Left renal pelvis (tissue), 4 donors: ENCODE results near the gene PPTC7. TPM values are rescaled to one million over a fixed set of nuclear protein-coding genes. Genes with fewer than 3 reads are reported as not detected.
"Not testable (repeated sequence)": the region's sequence is repeated elsewhere in the genome, so short reads cannot be mapped to it uniquely, and the experiment has no call there.

Source experiments
- DNase-seq, 4 donors: peaks; one replicate each; pipeline ENCODE4 v3.0.0-alpha.2; 2013; ENCODE audit warnings: low read depth in 4 of 4, low spot score in 3 of 4
- polyA plus RNA-seq, 4 donors: library from polyadenylated mRNA; unstranded; fragments of 120-200 nt; gene quantifications; one replicate each; pipeline ENCODE4 v1.2.1, GENCODE V29; 2013; ENCODE audit not compliant: insufficient read length in 4 of 4

Gene PPTC7
- polyA plus RNA-seq, 4 donors = 18.3 to 23.1 (median 20.3) TPM

DNA sequence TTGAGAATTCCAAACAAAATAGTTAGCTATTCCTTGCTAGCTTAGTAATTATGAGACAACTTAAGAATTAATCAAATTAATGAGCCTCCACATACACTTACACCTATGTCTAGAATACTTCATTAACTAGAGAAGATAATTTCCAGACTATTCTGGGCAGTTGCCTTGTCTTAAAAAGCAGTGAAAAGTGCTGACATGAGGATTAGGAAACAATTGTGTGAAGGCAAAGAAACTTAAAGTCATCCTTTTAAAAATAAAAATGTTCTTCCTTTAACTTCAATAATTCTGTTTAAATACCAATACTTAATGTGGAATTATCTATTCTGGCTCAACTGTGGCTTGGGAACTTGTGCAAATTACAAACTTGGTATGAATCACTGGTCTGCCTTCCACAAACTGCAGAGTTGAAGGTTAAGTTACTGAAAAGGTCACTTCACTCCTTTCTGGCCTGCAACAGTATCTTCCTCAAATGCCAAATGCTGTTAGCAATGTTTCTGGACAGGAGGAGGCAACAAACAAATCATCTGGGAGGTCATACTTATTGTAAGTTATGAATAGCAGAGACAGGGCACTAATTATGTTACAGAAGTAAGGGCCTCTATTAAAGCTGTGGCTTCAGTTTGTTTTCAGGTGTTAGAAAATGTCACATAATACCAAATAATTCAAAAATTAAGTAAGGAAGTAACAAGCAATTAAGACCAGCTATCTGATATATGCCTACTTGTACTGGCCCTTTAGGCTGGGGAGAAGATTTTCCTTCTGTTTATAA lies 19.2 kb downstream of the PPTC7 start:
- no peak for DNase-seq

DNA sequence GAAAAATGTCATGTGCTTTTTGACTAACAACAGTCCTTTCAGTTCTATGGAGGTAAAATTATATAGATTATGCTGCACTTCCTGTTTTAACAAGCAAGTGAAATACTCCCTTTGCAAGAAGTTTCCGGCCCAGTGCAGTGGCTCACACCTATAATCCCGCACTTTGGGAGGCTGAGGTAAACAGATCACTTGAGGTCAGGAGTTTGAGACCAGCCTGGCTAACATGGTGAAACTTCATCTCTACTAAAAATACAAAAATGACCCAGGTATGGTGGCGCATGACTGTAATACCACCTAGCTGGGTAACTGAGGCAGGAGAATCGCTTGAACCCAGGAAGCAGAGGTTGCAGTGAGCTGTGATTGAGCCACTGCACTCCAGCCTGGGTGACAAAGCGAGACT lies 20.7 kb downstream of the PPTC7 start:
- not testable (repeated sequence) for DNase-seq

DNA sequence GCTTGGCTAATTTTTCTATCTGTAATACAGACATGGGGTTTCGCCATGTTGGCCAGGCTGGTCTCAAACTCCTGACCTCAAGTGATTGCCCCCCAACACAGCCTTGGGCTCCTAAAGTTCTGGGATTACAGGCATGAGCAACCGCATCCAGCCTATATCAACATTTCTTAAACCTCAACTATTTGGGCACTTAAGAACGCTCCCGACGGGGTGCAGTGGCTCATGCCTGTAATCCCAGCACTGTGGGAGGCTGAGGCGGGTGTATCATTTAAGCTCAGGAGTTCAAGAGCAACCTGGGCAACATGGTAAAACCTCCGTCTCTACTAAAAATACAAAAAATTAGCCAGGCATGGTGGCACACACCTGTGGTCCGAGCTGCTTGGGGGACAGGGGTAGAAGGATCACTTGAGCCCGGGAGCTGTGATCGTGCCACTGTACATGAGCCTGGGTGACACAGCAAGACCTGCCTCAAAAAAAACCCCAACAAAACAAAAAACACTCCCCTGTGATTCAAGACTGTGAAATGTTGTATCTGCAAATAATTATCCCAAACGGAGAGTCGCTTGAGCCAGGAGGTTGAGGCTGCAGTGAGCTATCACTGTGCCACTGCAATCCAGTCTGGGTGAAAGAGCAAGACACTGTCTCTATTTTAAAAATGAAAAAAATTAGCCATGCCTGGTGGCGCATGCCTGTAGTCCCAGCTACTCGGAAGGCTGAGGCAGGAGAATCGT lies 21.5 kb downstream of the PPTC7 start:
- DNase-seq = no peak

- DNase-seq = no peak
These were observed 22.2 kb downstream of the PPTC7 start for GRCh38 chr12:110560946-110561345.

GRCh38 chr12:110560048-110560447 lies 23.1 kb downstream of the PPTC7 start:
- DNase-seq = no peak

DNA sequence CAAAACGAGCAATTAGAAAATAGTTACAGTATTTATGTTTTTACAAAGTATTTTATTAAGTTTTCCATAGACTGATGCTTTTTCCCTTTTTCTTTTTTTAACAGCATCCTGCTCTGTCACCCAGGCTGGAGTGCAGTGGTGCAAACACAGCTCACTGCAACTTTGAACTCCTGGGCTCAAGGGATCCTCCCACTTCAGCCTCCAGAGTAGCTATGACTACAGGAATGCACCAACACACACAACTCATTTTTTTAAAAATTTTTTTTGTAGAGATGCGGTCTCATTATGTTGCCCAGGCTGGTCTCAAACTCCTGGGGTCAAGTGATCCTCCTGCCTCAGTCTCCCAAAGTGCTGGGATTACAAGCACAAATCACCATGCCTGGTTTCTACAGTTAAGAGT lies 24.2 kb downstream of the PPTC7 start:
- DNase-seq = not testable (repeated sequence)

DNA sequence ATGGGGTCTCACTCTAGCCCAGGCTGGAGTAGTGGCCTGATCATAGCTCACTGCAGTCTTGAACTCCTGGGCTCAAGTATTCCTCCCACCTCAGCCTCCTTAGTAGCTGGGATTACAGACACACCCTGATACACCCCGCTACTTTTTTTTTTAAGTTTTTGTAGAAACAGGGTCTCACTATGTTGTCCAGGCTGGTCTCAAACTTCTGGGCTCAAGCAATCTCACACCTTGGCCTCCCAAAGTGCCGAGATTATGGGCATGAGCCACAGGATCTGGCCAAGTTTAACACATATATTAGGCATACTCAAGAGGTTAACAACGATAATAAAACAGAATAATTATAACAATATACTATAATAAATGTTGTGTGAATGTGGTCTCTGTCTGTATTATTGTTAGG lies 25.8 kb downstream of the PPTC7 start:
- DNase-seq = no peak

GRCh38 chr12:110556705-110557104 lies 26.4 kb downstream of the PPTC7 start:
- DNase-seq = no peak

DNA sequence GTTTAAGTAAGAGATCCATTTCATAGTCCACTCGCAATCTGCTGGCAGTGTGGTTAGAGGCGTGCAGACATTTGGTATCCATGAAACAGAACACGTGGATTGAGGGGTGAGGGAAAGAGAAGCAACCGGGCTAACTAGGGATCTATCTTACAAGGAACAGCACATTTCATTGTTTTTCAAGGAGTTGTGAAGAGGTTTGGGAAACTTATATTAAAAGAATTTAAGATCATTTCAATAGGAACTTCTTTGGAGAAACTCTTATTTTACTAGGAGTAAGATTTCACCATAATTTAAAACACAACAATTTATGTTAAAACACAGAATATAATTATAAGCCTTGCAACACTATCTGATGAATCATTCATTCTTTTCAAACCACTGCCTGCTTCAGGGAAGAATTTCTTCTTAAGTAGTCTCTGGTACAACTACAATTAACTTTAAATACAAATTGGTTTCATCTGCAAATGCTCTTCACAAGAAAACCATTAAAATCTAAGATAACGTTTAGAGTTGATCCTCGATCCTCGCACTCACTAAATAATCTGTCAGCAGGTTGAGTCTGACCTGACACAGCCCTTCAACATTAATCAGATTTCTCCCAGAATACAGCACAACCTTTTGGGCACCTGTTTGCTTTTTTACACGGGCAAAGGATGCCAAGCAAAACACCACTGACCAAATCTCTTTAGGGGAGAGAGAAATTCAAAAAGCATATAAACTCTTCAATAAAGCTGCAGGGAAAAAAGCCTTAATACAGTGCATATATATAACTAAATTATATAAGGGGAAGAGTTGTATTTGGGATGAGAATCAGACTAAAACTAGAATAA lies 27.3 kb downstream of the PPTC7 start:
- no peak for DNase-seq

GRCh38 chr12:110554184-110554583 lies 28.9 kb downstream of the PPTC7 start:
- no peak for DNase-seq

GRCh38 chr12:110550981-110551380 lies 32.1 kb downstream of the PPTC7 start:
- DNase-seq = no peak

DNA sequence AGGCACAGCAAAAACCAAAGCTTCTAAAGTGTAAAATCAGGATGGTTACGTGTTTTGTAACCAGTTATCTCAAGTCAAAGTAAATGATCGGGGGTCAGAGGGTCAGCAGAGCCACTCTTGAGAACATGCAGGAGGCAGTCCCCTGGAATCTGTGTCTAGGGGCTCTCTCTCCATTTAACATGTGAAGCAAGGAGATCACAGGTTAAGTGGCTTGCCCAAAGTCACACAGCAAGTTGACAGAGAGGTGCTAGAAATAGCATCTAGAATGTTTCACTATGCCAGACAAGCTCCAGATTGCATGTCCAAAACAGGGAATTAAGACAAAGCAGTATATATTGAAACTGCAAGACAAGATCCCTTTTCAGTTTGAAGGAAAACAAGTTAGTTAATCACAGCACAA lies 33.4 kb downstream of the PPTC7 start:
- no peak for DNase-seq

- no peak for DNase-seq
These were observed 34.4 kb downstream of the PPTC7 start for GRCh38 chr12:110548678-110549077.

DNA sequence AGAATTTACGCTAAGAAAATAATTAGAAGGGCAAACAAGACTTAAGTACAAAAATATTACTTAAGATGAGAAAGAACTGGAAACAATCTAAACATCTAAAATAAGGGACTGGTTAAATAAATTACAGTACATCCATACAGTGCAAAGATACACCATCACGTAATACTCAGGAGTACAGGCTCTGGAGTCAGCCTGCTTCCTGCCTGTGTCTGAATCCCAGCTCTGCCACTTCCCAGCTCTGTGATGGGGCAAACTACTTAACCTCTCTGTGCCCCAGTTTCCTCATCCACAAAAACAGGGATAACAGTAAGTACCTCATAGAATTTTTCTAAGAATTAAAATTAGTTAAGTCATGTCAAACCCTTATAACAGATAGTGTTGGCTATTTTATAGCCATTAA lies 36.0 kb downstream of the PPTC7 start:
- no peak for DNase-seq

GRCh38 chr12:110546339-110546738 lies 36.8 kb downstream of the PPTC7 start:
- no peak for DNase-seq

GRCh38 chr12:110545812-110546211 lies 37.3 kb downstream of the PPTC7 start:
- no peak for DNase-seq

DNA sequence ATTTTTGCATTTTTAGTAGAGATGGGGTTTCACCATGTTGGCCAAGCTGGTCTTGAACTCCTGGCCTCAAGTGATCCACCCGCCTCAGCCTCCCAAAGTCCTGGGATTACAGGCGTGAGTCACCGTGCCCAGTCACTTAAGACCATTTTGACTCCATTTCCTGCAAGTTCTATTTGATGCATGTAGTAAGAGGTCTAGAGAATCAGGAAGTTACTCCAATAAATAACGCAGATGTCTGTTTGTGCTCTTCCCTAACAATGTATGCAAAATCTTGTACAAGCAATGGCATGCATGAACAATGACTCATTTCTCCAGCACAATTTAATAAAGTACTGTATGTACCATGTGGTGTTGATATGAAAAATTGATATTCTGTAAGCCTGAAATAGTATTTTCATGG lies 37.9 kb downstream of the PPTC7 start:
- DNase-seq = not testable (repeated sequence)

DNA sequence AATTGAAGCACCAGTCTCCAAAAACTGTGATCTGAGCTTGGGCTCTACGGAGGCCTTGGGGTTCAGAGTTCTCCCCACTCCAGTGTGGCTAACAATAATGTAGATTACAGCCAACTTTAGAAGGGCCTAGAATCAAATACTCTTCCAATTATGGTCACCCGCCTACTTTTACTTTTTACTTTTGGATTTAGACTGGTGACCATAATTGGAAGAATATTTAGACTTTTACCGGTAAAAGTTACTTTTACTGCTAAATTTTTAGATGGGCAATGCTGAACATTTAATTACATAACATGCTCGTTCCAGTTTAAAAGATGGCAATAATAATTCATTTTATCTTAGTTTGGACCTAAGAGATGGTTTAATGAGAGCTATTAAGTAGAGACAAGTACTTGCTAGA lies 39.2 kb downstream of the PPTC7 start:
- DNase-seq = no peak

DNA sequence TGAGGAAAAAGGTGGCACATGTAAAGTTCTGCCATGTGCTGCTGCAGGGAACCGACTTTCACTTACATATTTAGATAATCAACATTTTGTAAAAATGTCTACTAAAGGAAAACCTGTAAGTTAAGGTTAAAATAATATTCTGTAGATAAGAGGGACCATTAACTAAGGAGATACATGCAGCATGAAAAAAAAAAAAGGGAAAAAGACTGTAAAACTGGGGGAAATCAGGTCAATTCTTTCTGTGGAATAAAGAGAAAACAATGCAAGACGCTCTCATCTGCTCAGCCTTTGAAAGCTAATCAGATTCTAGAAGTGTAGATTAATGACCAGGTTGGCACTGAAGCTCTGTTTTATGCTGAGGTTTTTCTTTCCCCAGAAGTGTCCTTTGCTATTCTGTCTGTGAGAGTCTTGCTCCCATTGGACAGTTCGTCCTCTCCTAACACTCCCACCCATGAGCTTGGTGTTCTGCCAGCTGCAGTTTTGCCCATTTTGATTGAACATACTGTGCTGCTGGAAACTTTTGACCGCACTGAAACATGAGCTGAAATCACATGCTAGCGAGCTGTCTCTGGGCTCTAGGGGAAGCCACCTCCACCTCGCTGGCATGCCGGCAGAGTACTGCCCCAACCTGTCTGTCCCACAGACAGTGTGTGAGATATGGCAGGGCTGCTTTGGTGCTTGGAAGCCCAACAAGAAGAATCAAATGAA lies 39.7 kb downstream of the PPTC7 start:
- peak; percentile 31 to 58 (median 50) for DNase-seq

DNA sequence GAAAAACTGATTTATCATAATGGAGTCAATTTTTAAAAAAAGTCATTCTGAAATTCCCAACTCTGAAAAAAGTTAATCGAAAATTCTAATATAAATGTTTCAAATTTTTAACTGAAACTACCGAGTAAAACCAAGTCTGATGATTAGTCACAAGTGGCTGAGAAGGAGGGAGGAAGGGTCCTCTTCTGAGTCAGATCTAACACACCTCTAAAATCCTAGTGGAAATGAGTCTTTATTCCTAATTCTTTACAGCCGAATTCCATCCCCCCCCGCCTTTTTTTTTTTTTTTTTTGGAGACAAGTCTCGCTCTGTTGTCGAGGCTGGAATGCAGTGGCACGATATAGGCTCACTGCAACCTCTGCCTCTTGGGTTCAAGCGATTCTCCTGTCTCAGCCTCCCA lies 43.1 kb downstream of the PPTC7 start:
- DNase-seq = no peak
